Osteocyte (in vitro differentiated cells): ENCODE measurements around the gene FAH. TPM values are rescaled to one million over a fixed set of nuclear protein-coding genes. Genes with fewer than 3 reads are reported as not detected.

Experiments used
- DNase-seq: peaks from one replicate; pipeline ENCODE4 v3.0.0; 2021; ENCODE audit warnings: mixed read lengths; ENCODE audit not compliant: unreplicated experiment; ENCODE audit errors: extremely low spot score
- H3K27ac Mint-ChIP-seq: one replicate; pipeline ENCODE4 v1.8.0; 2021; ENCODE audit warnings: mild to moderate bottlenecking, mixed read lengths; ENCODE audit not compliant: unreplicated experiment
- H3K27me3 Mint-ChIP-seq: one replicate; pipeline ENCODE4 v1.8.0; 2021; ENCODE audit warnings: mixed read lengths; ENCODE audit not compliant: unreplicated experiment
- H3K36me3 Mint-ChIP-seq: one replicate; pipeline ENCODE4 v1.8.0; 2021; ENCODE audit warnings: mixed read lengths; ENCODE audit not compliant: unreplicated experiment
- H3K4me1 Mint-ChIP-seq: one replicate; pipeline ENCODE4 v1.8.0; 2021; ENCODE audit warnings: mixed read lengths; ENCODE audit not compliant: unreplicated experiment
- H3K4me3 Mint-ChIP-seq: one replicate; pipeline ENCODE4 v1.8.0; 2021; ENCODE audit warnings: mild to moderate bottlenecking, moderate library complexity, mixed read lengths; ENCODE audit not compliant: unreplicated experiment
- H3K9me3 Mint-ChIP-seq: one replicate; pipeline ENCODE4 v1.8.0; 2021; ENCODE audit warnings: mixed read lengths; ENCODE audit not compliant: unreplicated experiment
- CTCF ChIP-seq: fragments of 200-600 bp; sonication (generic); IDR thresholded peaks from 2 replicates; pipeline ENCODE4 v1.5.0; 2021; ENCODE audit warnings: antibody characterized with exemption, mild to moderate bottlenecking, moderate library complexity
- total RNA-seq: library from RNA; stranded (reverse); gene quantifications from 2 replicates; pipeline ENCODE4 v1.2.1, GENCODE V29; 2021

Gene FAH
- total RNA-seq, 1 donor from 2014 or later, result 9.5 TPM

DNA sequence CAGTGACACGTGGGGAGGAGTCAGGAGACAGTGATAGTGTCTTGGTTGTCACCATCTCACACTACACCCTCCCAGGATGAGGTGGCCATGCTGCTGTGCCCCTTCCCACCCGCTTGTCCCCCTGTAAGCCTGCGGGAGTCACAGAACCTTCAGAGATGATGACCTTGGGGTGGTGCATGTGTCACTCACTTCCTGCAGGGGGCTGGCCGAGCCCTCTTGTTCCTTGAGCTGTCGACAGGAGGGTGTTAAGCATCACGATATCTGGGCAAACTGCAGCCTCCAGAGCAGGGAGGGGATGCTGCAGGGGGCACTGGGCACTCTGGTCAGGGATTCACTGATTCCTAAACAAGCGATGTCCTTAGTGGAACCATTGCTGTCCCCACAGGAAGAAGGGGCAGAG lies 27.7 kb downstream of the FAH start:
- H3K36me3 Mint-ChIP-seq, result no peaks in the 10 kb centered on the region
- DNase-seq, result no peak
- no peaks in the 10 kb centered on the region for H3K9me3 Mint-ChIP-seq
- H3K4me1 Mint-ChIP-seq, result peaks cover 11% of the 10 kb centered on the region
- no peak overlapping the region for H3K4me3 Mint-ChIP-seq
- H3K27me3 Mint-ChIP-seq, result no peaks in the 10 kb centered on the region
- no peak overlapping the region for H3K27ac Mint-ChIP-seq
- no peak for TF ChIP-seq CTCF

DNA sequence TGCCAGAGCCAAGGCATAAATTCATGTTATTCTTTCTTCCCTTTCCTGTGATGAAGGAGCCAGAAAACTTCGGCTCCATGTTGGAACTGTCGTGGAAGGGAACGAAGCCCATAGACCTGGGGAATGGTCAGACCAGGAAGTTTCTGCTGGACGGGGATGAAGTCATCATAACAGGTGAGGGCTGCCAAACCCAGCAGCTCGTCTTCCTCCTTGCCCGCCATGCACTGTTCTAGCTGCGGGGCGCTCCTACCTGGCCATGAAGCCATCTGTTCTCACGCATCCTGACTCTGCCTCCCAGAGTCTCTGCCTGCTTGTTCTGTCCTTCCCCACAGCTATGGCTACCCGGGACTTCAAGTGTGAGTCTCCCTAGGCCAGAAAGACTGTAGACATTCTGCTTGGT lies 28.2 kb downstream of the FAH start:
- H3K4me3 Mint-ChIP-seq, result no peak overlapping the region
- peaks cover 11% of the 10 kb centered on the region for H3K4me1 Mint-ChIP-seq
- no peaks in the 10 kb centered on the region for H3K9me3 Mint-ChIP-seq
- no peaks in the 10 kb centered on the region for H3K27me3 Mint-ChIP-seq
- H3K36me3 Mint-ChIP-seq, result no peaks in the 10 kb centered on the region
- no peak for DNase-seq
- no peak for TF ChIP-seq CTCF
- H3K27ac Mint-ChIP-seq, result no peak overlapping the region

DNA sequence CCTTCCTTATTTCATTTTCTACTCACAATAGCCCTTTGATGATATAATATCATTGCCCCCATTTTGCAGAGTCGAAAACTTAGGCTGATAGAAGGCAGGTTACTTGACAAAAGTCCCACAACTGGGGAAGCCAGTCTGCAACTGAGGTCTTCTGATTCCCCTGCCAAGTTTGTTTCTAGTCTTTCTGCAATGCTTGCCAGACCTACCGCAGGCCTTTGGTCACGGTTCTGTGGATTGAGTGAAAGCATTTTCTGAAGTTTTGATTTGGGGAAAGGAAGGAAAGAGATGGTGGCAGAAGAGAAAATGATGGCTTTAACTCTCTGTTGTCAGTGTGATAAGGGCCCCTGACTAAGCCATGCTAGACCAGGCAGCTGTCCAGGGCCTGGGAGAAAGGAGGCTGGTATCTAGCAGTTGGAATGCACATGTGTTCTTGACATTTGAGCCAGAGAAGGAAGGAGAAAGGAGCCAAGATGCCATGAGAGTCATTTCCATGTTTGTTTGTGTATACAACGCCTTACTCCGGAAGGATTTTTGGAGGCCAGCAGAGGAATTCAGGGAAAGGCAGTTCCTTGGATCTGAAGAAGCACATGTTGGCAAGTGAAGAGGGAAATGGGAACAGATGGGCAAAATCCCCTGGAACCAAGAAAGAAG lies 29.9 kb downstream of the FAH start:
- DNase-seq, result no peak
- peaks cover 11% of the 10 kb centered on the region for H3K4me1 Mint-ChIP-seq
- no peaks in the 10 kb centered on the region for H3K27me3 Mint-ChIP-seq
- H3K36me3 Mint-ChIP-seq, result peaks cover 12% of the 10 kb centered on the region
- no peak for TF ChIP-seq CTCF
- H3K27ac Mint-ChIP-seq, result no peak overlapping the region
- no peaks in the 10 kb centered on the region for H3K9me3 Mint-ChIP-seq
- H3K4me3 Mint-ChIP-seq, result no peak overlapping the region

DNA sequence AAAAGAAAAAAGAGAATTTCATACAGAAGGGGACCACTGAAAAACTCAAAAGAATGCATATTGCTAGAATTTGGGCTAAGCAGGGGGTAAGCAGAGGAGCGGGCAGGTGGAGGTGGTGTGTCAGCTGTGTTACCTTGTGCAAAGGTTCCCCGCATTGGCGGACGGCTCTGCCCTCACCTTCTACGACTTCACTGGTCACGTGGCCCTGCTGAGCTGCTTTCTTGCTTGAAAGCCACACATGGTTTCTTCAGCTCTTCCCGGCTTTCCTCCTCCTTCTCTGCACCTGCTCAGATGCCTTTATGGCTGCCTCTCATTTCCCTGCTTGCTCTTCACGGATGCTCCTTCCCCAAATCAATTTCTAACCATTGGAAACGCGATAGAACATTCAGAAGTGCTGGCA lies 30.5 kb downstream of the FAH start:
- Mint-ChIP-seq H3K27ac (no peak overlapping the region), H3K9me3 (no peaks in the 10 kb centered on the region), H3K4me3 (no peak overlapping the region), H3K36me3 (peaks cover 13% of the 10 kb centered on the region), H3K27me3 (no peaks in the 10 kb centered on the region), H3K4me1 (peaks cover 11% of the 10 kb centered on the region)
- no peak for TF ChIP-seq CTCF
- DNase-seq, result no peak

DNA sequence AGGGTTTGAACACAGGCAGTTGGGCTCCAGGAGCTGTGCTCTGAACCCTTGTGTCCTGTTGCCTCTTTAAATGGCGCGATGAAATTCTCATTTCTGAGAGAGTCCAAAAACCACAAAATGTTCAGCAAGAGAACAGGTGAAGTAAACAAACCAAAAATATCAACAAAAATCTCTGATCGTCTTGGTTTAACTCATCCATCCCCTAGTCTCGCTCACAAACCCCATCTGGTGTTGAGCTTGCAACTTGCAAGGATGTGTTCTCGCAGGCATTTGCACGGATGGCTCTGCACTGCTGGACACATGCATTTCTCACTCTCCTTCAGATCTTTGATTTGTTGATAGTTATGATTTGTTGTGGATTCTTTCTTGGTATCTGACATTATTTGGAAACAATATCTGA lies 31.1 kb downstream of the FAH start:
- Mint-ChIP-seq H3K27ac (no peak overlapping the region), H3K9me3 (no peaks in the 10 kb centered on the region), H3K36me3 (peaks cover 13% of the 10 kb centered on the region), H3K4me1 (peaks cover 9% of the 10 kb centered on the region), H3K4me3 (no peak overlapping the region), H3K27me3 (no peaks in the 10 kb centered on the region)
- peak; percentile 27 for TF ChIP-seq CTCF
- no peak for DNase-seq
